ENCODE results near the gene TUBA3E.
"Not testable (repeated sequence)": the region's sequence is repeated elsewhere in the genome, so short reads cannot be mapped to it uniquely, and the experiment has no call there.

TUBA3E gene

DNA sequence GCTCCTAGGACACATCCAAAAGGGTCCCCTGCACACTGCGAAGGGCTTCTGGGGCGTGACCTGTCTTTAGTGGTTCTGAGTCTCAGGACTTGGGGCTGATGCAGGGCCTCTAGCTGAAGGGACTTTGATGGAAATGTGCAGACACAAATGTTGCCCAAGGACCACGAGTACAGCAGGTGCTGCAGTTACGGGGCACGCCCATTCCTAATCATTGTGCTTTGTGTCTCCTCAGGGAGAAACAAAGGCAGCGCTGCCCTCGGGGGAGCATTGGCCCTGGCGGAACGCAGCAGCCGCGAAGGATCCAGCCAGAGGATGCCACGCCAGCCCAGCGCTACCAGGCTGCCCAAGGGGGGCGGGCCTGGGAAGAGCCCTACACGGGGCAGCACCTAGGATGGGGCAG is 8.0 kb downstream of the TUBA3E start:
- no peak for DNase-seq

DNA sequence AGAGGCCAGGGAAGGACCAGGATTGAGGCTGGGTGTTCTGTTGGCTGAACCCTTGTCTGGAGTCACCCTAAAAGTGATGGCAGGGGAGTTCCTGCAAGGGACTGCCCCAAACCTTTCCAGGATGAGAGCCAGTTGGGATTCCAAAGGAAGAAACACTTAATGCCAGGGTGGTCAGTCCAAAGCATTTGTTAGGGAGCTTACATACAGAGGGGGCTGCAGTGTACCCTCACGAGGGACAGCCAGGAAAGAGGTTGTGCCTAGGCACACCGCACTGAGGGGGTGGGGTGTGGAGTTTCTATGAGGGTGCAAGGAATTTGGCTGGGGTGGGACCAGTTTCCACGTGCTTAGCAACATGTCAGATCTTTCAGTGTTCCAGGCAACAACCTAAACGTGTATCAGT is 9.3 kb downstream of the TUBA3E start:
- not testable (repeated sequence) for DNase-seq

DNA sequence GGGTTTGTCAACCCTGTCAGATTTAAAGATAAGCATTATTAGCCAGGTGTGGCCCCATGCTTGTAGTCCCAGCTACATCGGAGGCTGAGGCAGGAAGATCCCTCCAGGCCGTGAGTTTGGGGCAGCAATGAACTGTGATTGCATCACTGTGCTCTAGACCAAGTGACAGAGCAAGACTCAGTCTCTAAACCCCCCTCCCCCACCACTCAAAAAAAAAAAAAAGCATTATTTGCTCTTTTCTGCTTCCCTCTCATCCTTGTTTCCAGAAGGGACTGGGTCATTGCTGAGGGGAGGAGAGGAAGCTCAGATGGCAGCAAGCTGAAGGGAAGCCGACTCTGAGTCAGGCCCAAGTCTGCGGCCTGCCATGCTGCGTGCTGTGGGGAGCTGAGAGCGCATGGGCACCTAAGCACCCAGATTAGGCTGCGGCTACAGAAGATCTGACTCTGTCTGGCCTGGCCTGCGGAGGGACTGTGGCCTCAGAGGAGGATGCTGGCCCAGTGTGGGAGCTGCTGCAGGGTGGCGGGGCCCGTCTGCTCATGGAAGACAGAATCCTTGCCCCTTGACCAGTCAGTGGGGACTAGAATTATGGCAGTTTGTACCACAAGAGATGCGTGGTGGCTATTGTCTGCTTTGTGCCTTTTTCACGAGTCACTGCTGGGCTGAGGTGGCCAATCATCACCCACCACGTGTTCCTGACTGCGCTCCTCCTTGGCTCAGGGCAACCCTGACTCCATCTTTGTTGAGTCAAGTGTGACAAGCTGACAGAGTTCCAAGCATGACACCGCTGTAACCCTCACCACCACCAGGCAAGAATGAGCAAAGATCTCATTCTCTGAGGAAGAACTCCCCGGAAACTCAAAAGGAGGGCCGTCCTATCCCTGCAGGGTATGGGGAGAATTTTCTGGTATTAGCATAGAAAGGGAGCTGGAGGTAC is 10.1 kb downstream of the TUBA3E start:
- DNase-seq, result not testable (repeated sequence)

DNA sequence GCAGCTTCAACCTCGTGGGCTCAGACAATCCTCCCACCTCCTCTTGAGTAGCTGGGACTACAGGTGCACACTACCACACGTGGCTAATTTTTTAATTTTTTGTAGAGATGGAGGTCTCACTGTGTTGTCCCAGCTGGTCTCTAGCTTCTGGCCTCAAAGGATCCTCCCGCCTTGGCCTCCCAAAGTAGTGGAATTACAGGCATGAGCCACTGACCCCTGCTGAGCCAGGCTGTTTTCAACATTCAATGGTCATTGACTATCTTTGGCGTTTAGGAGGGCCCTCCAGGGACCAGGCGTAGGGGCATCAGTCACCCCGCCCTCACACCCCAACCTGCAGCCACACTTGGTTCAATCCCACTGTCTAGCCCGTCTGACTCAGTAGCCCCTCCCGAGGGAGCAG is 11.0 kb downstream of the TUBA3E start:
- DNase-seq, result no peak

DNA sequence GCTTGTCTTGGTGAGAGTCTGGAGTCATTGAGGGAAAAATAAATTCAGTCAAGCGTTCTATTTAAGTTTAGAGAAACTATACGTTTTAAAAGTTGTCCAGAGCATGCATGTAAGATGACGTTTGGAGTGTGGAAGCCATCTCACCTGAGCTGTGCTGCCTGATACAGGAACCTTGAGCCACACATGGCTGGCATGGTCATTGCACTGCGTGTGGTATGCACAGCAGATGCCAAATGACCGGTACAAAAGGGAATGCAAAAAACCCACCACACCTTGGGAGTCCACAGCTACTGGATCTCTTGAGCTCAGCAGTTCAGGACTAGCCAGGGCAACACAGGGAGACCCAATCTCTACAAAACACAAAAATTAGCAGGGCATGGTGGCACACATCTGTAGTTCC is 11.8 kb downstream of the TUBA3E start:
- DNase-seq, result no peak

DNA sequence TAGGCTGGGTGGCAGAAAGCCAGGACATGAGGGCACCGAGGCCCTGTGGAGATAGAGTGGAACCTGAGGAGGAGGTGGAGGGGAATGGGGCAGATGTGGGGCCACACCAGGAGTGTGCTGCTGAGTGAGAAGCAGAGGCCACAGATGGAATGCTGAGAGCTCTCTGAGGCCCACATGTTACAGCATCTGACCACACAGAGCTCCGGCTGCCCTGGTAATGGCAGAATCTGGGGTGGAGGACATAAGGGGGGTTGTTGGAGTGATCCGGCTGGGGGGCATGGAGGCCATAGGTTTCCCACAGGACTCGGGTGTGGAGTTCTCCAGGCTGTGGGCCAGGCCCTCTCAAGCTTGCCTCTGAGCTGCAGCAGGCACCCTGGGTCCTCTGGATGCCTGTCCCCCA is 12.3 kb downstream of the TUBA3E start:
- DNase-seq, result no peak

DNA sequence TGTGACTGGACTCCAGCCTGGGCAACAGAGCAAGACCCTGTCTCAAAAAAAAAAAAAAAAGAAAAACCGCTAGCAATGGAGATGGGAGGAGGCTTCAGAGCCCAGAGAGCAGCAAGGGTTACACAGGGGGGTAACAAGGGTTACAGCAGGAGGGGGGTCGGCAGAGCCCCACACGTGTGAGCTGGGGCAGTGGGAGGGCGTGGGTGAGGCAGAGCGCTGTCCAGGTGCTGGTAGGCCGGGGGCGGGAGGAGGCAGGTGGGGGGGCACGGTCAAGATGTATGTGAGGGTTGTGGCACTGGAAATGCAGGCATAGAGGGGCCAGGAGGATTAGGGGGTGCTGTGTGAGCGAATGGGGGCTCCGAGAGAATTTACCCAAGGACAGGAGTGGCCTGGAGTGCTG is 12.8 kb downstream of the TUBA3E start:
- no peak for DNase-seq

DNA sequence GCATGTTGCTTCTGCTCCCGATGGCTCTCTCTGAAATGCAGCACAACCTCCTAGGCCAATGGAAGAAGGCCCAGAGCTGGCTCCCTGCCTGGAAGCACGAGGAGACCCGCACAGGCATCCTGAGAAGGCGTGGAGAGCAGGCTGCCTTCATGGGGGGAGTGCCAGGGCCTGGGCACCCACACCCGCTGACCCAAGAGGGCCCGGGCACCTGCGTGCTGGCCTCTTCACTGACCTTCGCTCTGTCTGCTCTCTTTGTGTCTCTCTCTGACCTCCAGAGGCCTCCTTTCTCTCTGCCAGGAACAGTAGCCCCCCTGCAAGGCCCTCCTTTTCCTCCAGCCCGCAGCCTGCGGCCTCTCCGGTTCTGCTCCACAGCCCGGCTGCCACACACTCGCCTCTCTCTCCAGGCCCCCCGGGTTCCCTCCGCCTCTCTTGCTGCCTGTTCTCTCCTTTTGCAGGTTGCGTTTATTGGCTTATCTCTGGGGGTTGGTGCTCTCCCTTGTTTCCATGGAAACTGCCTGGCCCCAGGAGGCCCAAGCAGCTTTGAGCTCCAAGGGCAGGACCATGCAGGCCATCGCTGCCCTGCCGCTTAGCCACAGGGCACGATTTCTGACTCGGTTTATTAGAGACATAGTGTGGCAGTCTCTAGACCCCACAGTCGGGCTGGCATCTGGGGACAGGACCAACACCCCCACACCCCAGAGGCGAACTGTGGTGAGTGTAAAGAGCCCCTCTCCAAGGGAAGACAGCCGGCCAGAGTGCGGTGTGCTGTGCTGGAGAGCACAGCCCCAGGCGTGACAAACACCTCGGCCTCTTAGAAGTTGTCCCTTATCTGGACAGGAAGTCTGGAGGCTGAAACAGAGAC is 14.5 kb downstream of the TUBA3E start:
- DNase-seq, result no peak

DNA sequence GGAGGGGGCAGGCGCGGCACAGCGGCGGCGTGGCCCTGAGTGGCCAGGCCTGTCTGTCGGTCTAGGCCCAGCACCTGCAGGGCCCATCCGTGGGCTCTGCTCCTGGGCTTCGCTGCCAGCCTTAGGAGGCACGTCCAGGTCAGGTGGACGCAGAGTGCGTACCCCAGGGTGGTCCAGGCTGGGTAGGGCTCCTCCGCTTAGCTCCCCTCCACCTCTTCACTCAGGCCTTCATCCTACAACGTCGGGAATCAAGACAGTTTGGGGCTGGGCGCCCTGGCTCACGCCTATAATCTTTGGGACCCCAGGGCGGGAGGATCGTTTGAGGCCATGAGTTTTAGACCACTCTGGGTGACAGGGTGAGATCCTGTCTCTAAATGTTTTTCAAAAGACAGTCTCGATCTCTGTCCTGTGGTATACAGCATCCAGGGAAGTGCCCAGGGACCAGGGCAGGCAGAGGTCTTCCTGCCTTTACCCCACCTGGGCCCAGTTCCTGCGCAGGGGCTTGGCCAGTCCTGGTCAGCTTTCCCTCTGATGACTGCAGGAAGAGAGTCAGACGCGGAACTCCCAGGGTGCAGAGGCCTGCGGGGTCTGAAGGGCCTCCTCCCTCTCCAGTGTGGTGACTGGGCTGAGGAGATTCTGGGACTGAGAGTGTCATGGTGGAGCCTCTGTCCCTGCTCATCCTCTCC is 15.3 kb downstream of the TUBA3E start:
- not testable (repeated sequence) for DNase-seq

DNA sequence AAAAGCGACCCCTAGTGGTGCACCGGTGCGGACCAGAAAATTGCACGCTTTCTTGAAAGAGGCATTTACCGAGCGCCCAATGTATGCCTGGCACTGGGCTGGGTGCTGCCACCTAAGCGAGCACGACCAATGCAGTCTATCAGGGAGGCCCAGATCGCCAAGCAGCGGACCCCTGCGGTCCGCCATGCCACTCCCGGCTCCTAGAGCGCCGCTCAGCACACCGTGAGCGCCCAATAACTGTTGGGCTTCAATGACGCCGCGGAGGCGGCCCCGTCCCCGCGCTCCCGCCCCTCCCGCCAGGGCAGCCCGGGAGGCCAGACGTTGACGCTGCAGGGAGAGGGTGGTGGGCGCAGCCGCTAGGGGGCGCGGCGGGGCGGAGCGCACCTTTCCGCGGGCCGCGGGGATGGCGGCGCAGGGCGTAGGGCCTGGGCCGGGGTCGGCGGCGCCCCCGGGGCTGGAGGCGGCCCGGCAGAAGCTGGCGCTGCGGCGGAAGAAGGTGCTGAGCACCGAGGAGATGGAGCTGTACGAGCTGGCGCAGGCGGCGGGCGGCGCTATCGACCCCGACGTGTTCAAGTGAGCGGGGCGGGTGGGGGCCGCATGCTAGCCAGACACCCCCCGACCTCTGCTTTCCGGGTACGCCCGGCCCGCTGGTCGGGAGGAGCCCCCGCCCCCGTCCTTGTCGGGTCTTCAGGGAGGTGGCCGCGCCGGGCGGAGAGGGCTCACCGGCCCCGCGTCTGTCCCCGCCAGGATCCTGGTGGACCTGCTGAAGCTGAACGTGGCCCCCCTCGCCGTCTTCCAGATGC is 16.2 kb downstream of the TUBA3E start, which contains the start of gene MZT2B:
TSS of gene MZT2B (plus strand) at position 383 of the 803 bp plus-strand sequence. CDS start at position 404, 21 bp downstream.
- DNase-seq, result peak; percentile 91

DNA sequence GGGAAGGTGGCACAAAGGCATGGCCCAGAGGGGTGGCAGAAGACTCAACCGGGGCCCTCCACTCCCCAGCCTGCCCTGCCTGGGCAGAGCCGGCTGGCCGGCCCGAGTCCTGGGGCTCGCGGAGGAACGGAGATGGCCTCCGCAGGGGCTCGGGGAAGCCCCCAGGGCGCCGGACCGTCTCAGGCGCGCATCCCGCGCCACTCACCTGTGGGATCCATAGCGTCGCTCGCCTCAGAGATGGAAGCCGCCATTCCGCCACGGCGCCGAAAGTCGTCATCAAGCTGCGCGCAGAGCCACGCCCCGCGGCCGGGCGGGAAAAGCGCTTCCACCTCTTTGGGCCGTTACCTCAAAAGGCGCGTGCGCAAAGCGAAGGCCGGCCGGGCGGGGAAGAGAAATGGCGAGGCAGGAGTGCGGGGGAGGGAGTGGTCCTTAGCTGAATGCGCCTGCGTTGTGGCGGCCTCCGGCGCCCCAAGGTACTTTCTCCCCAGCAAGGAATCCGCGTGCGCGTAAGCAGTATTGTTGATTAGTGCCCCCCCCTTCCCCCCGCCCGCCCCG is 16.8 kb downstream of the TUBA3E start, which contains the start of gene SMPD4:
TSS of gene SMPD4 (minus strand) at position 278 of the 555 bp plus-strand sequence. CDS start 5,010 bp downstream, outside the sequence.
- DNase-seq, result peak; percentile 98

DNA sequence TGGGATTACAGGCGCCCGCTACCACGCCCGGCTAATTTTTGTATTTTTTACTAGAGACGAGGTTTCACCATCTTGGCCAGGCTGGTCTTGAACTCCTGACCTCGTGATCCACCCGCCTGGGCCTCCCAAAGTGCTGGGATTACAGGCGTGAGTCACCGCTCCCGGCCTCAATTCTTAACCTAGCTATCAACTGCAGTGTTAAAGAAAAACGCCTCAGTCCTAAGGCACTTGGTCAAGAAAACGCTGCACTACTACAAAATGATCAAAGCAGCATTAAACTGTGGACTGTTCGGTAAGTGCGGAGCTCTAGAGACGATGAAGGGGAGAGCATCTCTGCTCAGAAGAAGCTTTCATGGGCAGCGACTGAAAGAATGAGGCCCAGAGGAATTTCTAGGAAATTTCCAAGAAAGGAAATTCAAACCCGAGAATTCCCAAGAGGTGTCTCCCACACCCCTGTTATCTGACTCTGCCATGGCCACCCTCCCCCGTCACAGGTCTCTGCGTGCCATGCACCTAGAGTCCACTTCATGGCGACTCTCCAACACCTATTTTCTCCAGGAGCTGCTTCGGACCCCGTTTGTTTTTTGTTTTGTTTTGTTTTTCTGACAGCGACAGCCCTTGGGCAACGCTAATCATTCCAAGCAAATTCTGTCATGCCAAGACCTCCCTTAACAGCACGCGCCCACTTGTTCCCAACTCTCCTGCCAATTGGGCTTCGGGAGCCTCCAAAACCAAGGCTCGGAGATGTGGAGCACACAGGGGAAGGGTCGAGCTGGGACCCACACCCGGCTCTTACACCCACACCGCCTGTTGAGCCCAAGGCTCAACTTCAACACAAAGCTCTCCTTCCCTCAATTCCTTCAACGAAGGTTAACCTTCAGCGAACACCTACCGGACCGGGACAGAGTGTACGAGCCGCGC is 17.6 kb downstream of the TUBA3E start:
- DNase-seq, result not testable (repeated sequence)

DNA sequence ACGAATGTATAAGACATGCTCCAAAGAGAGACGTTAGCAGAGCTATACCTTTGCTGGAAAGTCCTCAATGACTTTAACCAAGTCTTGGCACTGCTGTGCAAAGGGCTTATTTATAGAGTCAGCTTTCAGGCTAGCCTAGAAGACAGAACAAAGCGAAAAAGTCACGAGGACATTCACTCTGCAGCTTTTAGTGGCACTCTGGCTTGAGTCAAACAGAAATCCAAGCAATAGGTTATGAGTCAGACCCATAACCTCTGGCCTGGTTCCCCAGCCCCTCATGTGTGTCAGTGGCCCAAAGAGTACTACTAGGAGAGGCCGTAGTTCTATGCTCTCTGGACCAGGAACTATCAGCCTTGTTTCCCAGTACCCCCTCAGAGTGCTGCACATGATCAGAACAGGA is 23.4 kb downstream of the TUBA3E start:
- DNase-seq, result not testable (repeated sequence)

DNA sequence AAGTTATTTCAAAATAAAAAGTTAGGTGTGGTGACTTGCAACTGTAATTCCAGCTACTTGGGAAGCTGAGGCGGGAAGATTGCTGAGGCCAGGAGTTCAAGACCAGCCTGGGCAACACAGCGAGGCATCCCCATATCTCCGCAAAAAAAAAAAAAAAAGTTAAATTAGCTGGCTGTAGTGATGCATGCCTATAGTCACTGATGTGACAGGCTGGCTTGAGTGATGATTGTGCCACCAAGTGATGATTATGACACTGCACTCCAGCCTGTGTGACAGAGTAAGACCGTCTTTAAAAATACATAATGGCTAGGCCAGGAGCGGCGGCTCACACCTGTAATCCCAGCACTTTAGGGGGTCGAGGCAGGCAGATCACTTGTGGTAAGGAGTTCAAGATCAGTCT is 28.3 kb downstream of the TUBA3E start:
- DNase-seq, result no peak

DNA sequence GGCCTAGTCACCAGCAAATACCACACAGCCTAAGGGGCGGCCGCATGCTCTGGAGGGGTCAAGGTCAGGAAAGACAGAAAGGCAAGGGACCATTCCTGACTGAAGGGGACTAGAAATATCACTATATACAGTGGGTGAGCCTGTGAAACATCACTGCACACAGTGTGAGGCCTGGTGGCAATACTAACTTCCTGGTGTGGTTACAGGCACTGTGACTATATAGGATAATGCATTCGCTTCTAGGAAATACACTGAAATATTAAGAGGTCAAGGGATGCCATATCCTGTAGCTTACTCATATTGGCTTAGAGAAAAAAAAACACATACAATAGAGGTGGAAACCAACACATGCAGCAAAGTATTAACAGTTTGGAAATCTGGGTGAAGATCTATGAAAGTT is 29.1 kb downstream of the TUBA3E start:
- DNase-seq, result not testable (repeated sequence)

DNA sequence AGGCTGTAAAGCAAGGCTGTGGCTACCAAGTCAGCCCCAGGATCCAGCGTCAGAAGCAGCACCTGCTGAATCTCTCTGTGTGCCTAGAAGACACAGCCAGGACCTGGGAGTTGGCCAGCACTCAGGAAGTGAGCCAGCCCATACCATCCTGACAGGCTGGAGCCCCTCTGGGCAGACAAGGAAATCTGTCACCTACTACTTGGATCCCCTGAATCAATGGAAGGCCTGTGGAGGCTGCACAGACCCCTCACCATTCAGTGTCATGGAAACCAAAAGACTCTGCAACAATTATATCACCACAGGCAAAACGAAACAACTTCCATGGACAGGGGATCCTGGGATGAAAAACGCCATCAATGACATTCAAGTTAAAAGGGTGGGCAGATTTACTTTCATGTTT is 31.6 kb downstream of the TUBA3E start:
- not testable (repeated sequence) for DNase-seq

DNA sequence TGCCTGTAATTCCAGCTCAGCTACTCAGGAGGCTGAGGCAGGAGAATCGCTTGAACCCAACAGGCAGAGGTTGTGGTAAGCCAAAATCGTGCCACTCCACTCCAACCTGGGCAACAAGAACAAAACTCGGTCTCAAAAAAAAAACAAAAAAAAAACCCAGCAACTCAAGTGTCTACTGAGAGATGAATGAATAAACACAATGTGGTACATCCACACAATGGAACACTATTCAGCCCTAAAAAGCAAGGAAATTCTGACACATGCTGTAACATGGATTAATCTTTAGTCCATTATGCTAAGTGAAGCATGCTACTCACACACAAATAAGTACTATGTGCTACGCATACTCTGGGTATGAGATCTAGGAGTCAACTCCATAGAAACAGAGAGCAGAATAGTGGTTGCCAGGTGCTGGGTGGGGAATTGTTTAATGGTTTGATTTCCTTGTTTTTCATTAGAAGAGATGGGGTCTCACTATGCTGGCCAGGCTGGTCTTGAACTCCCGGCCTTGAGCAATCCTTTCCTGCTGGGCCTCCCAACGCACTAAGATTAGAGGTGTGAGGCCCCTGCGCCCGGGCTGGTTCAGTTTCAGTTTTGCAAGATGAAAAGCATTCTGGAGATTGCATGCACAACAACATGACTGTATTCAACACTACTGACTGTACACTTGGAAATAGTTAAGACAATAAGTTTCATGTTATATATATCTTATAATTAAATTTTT is 32.8 kb downstream of the TUBA3E start:
- no peak for DNase-seq

DNA sequence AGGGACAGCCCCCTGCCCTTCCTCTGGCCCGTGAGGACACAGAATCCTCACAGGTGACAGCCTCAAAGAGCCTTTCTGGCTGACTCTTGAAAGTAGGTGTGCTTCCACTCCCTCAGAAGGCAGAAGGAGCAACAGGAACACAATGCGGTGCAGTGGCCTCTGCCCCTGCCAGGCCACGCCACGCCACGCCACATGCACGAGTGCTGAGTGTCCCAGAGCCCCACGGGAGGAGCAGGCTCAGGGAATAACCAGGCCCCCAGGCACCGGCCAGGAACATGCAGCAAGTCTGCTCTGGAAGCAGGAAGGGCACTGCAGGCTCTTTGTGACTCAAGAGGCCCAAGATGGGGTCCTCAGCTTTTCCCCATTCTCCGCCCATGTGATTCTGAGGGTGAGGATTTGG is 35.3 kb downstream of the TUBA3E start:
- no peak for DNase-seq

DNA sequence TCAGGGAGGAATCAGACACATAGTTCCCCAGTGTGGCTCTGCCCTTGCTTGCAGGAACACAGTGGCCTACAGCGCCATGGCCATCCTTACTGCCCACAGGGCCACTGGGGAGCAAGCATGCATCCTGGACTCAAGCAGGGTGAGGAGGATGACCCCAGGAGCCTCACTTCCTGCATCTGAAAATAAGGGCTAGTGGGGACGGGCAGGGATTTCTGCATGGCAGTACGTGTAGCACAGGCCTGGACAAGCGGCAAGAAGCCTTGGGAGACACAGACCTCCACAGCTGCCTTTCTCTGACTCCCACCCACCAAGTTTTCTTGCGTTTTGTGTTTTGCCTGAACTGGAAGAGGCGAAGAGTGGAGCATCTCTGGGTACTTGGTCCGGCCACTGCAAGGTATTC is 35.8 kb downstream of the TUBA3E start:
- DNase-seq, result not testable (repeated sequence)

Data from CD4-positive, alpha-beta T cell treated with Interleukin-12 subunit alpha and Interleukin-12 subunit beta, for 1 hour (primary cell).